PC-3 (cell line): ENCODE data around the gene HGS. TPM values are rescaled to one million over a fixed set of nuclear protein-coding genes. Genes with fewer than 3 reads are reported as not detected.
A peak's percentile ranks its signal among the peaks of the same experiment; 100 is the strongest.

Experiments
- ATAC-seq: fragments of 200-7000 bp; cut with Tn5 transposase; 2 replicates; pipeline ENCODE4 v1.9.1; 2020; ENCODE audit warnings: mild to moderate bottlenecking, moderate library complexity
- BruUV-seq: library from RNA; stranded (reverse); fragments of 400-500 nt; replicated peaks from 2 replicates; lab custom pipeline; 2021; lab: Mats Ljungman, UMichigan
- CTCF ChIA-PET: fragments of 300-600 bp; sonication (Branson Sonifier 250); formaldehyde crosslinking; loops from one replicate; lab custom pipeline; 2022; ENCODE audit warnings: antibody characterized with exemption; lab: Charles Lee
- POLR2A ChIA-PET: fragments of 300-600 bp; sonication (Branson Sonifier 250); formaldehyde crosslinking; loops from one replicate; lab custom pipeline; 2022; ENCODE audit warnings: antibody characterized with exemption; ENCODE audit not compliant: unreplicated experiment; lab: Charles Lee
- DNase-seq: peaks from one replicate; pipeline ENCODE4 v3.0.0-alpha.2; 2015
- H2AFZ ChIP-seq: fragments of 300-600 bp; sonication (generic); 2 replicates; pipeline ENCODE4 v1.6.0; 2016; ENCODE audit warnings: antibody characterized with exemption, low read length
- H3F3A ChIP-seq: fragments of 300-600 bp; sonication (generic); one replicate; pipeline ENCODE4 v1.6.0; 2017; ENCODE audit warnings: antibody characterized with exemption, low read length, control low read depth, mild to moderate bottlenecking; ENCODE audit not compliant: unreplicated experiment
- H3K27ac ChIP-seq: fragments of 300-600 bp; sonication (generic); 2 replicates; pipeline ENCODE4 v1.5.1; 2016; ENCODE audit warnings: mild to moderate bottlenecking, low read length
- H3K27me3 ChIP-seq: fragments of 300-600 bp; sonication (generic); 2 replicates; pipeline ENCODE4 v1.6.1; 2016; ENCODE audit warnings: low read length, mixed read lengths
- H3K36me3 ChIP-seq: fragments of 300-600 bp; sonication (generic); 2 replicates; pipeline ENCODE4 v1.6.1; 2016; ENCODE audit warnings: low read depth, mixed run types, low read length, mixed read lengths
- H3K4me1 ChIP-seq: fragments of 300-600 bp; sonication (generic); 2 replicates; pipeline ENCODE4 v1.5.1; 2016; ENCODE audit warnings: low read length; ENCODE audit not compliant: insufficient read depth
- H3K4me2 ChIP-seq: fragments of 300-600 bp; sonication (generic); 2 replicates; pipeline ENCODE4 v1.6.0; 2016; ENCODE audit warnings: low read length
- H3K4me3 ChIP-seq: fragments of 300-600 bp; sonication (generic); 2 replicates; pipeline ENCODE4 v1.5.1; 2016; ENCODE audit warnings: mild to moderate bottlenecking, low read length, mixed read lengths
- H3K79me2 ChIP-seq: fragments of 300-600 bp; sonication (generic); 2 replicates; pipeline ENCODE4 v1.6.1; 2017; ENCODE audit warnings: low read length, mixed read lengths
- H3K9ac ChIP-seq: fragments of 300-600 bp; sonication (generic); 2 replicates; pipeline ENCODE4 v1.6.0; 2016; ENCODE audit warnings: mild to moderate bottlenecking, low read length
- H3K9me2 ChIP-seq: fragments of 300-600 bp; sonication (generic); replicated peaks from 2 replicates; pipeline ENCODE4 v1.6.1; 2016; ENCODE audit warnings: mixed run types, low read length, mixed read lengths
- H3K9me3 ChIP-seq: fragments of 300-600 bp; sonication (generic); 2 replicates; pipeline ENCODE4 v1.6.1; 2016; ENCODE audit warnings: low read length, mixed read lengths
- H4K20me1 ChIP-seq: fragments of 300-600 bp; sonication (generic); 2 replicates; pipeline ENCODE4 v1.6.1; 2016; ENCODE audit warnings: low read length, mixed read lengths
- CTCF ChIP-seq: fragments of 300-600 bp; sonication (generic); conservative IDR thresholded peaks from 2 replicates; pipeline ENCODE4 v1.5.1; 2017; ENCODE audit warnings: antibody characterized with exemption, low read depth, mild to moderate bottlenecking, low read length
- EZH2 ChIP-seq: fragments of 300-600 bp; sonication (generic); IDR thresholded peaks from one replicate; pipeline ENCODE4 v1.6.1; 2017; ENCODE audit warnings: antibody characterized with exemption, mild to moderate bottlenecking, low read length; ENCODE audit not compliant: unreplicated experiment
- EZH2phosphoT487 ChIP-seq: fragments of 300-600 bp; sonication (generic); IDR thresholded peaks from 2 replicates; pipeline ENCODE4 v1.6.1; 2018; ENCODE audit warnings: mild to moderate bottlenecking, antibody characterized with exemption, low read length, borderline replicate concordance
- intact Hi-C: fragments of 100-400 bp; cut with micrococcal nuclease; formaldehyde crosslinking; loops from 2 replicates; pipeline ENCODE4 v1.9.0; 2023
- total RNA-seq: library from RNA; depleted of rRNA; stranded (reverse); fragments of >200 nt; gene quantifications from 2 replicates; pipeline ENCODE4 v1.2.3, GENCODE V29; 2014

The HGS gene
- total RNA-seq, 1 experiment from 2014 or later: 177 TPM

- CTCF ChIA-PET: no interaction called here
- H3K79me2 ChIP-seq: peaks cover 55% of the 10 kb centered on the region
- H3K4me3 ChIP-seq: peak overlapping the region; percentile 93
- H3K9me2 ChIP-seq: no peaks in the 10 kb centered on the region
- H3K36me3 ChIP-seq: peaks cover 14% of the 10 kb centered on the region
- intact Hi-C loops: loop anchor here (2.0 kb wide), 1 partner anchor 29 kb away; the partner anchor contains the start of genes NPLOC4 and TSPAN10
- H3K27ac ChIP-seq: peak overlapping the region; percentile 69
- H4K20me1 ChIP-seq: no peaks in the 10 kb centered on the region
- ATAC-seq: peak; percentile 5
- H3K27me3 ChIP-seq: no peaks in the 10 kb centered on the region
- TF ChIP-seq EZH2phosphoT487: no peak
- TF ChIP-seq CTCF: no peak
- TF ChIP-seq EZH2: no peak
- BruUV-seq: no TSS peak
- POLR2A ChIA-PET: no interaction called here
- H3K4me1 ChIP-seq: peaks cover 35% of the 10 kb centered on the region
- peak; percentile 9 for DNase-seq
- peak overlapping the region; percentile 100 for H3K4me2 ChIP-seq
- peak overlapping the region; percentile 71 for H2AFZ ChIP-seq
- no peaks in the 10 kb centered on the region for H3F3A ChIP-seq
- peak overlapping the region; percentile 98 for H3K9ac ChIP-seq
- no peaks in the 10 kb centered on the region for H3K9me3 ChIP-seq
Measured at GRCh38 chr17:81665205-81666091, 18.4 kb upstream of the HGS start.

- ATAC-seq: peak; percentile 5
- intact Hi-C loops: loop anchor here (2.0 kb wide), 1 partner anchor 29 kb away; the partner anchor contains the start of genes NPLOC4 and TSPAN10
Measured at GRCh38 chr17:81666092-81666341, 17.8 kb upstream of the HGS start.

More at GRCh38 chr17:81666092-81666341, 17.8 kb upstream of the HGS start:
- no peaks in the 10 kb centered on the region for H3K27me3 ChIP-seq
- peak overlapping the region; percentile 93 for H3K4me3 ChIP-seq
- H3F3A ChIP-seq: no peaks in the 10 kb centered on the region
- H2AFZ ChIP-seq: peak overlapping the region; percentile 71
- ChIA-PET CTCF (no interaction called here), POLR2A (interaction anchor here (0.5 kb wide), 1 partner anchor 95 kb away, joined by 3 read pairs; no protein-coding TSS in a partner anchor)
- H3K79me2 ChIP-seq: peaks cover 56% of the 10 kb centered on the region
- H4K20me1 ChIP-seq: no peaks in the 10 kb centered on the region
- DNase-seq: no peak
- H3K27ac ChIP-seq: peak overlapping the region; percentile 69
- BruUV-seq: TSS peak; percentile 70
- H3K4me2 ChIP-seq: peak overlapping the region; percentile 100
- H3K9ac ChIP-seq: peak overlapping the region; percentile 98
- no peaks in the 10 kb centered on the region for H3K9me2 ChIP-seq
- TF ChIP-seq CTCF (no peak), EZH2 (no peak)
- peaks cover 15% of the 10 kb centered on the region for H3K36me3 ChIP-seq
- H3K9me3 ChIP-seq: no peaks in the 10 kb centered on the region
- H3K4me1 ChIP-seq: peaks cover 35% of the 10 kb centered on the region
